ENCODE results near the gene CYP1A2. TPM values are rescaled to one million over a fixed set of nuclear protein-coding genes. Genes with fewer than 3 reads are reported as not detected.
"Not testable (repeated sequence)": the region's sequence is repeated elsewhere in the genome, so short reads cannot be mapped to it uniquely, and the experiment has no call there.

Gene CYP1A2
- total RNA-seq, 1 donor from 2014 or later: not detected

- Histone ChIP-seq H3K4me3 (ENCODE audit: low read length in 3 of 3) (no peak overlapping the region), H3K9me3 (ENCODE audit: control insufficient read depth in 3 of 3, low read length in 3 of 3) (no peaks in the 10 kb centered on the region), H3K9ac (ENCODE audit: low read depth in 1 of 3, low read length in 3 of 3) (no peak overlapping the region), H3K36me3 (ENCODE audit: control insufficient read depth in 3 of 3, insufficient read depth in 3 of 3, low read length in 3 of 3) (no peaks in the 10 kb centered on the region), H3K4me1 (ENCODE audit: control insufficient read depth in 3 of 3, insufficient read depth in 3 of 3, low read length in 3 of 3) (no peaks in the 10 kb centered on the region), H3K27me3 (ENCODE audit: control insufficient read depth in 3 of 3, insufficient read depth in 3 of 3, low read length in 3 of 3) (peaks cover 9 to 32% (median 20%) of the 10 kb centered on the region in 3 donors), H3K27ac (ENCODE audit: low read depth, low read length) (no peak overlapping the region)
These were observed 15.4 kb upstream of the CYP1A2 start for GRCh38 chr15:74733269-74733668.

- Histone ChIP-seq H3K9me3 (ENCODE audit: control insufficient read depth in 3 of 3, low read length in 3 of 3) (no peaks in the 10 kb centered on the region), H3K9ac (ENCODE audit: low read depth in 1 of 3, low read length in 3 of 3) (no peak overlapping the region), H3K4me1 (ENCODE audit: control insufficient read depth in 3 of 3, insufficient read depth in 3 of 3, low read length in 3 of 3) (no peaks in the 10 kb centered on the region), H3K4me3 (ENCODE audit: low read length in 3 of 3) (no peak overlapping the region), H3K27me3 (ENCODE audit: control insufficient read depth in 3 of 3, insufficient read depth in 3 of 3, low read length in 3 of 3) (peaks cover 9 to 26% (median 20%) of the 10 kb centered on the region in 3 donors), H3K27ac (ENCODE audit: low read depth, low read length) (no peak overlapping the region), H3K36me3 (ENCODE audit: control insufficient read depth in 3 of 3, insufficient read depth in 3 of 3, low read length in 3 of 3) (no peaks in the 10 kb centered on the region)
These were observed 13.3 kb upstream of the CYP1A2 start for GRCh38 chr15:74735305-74735704.

GRCh38 chr15:74738239-74738638 is 10.4 kb upstream of the CYP1A2 start:
- H3K27me3 ChIP-seq (ENCODE audit: control insufficient read depth in 3 of 3, insufficient read depth in 3 of 3, low read length in 3 of 3): peaks cover 5 to 12% (median 8%) of the 10 kb centered on the region in 3 donors

GRCh38 chr15:74742422-74742821 is 6.2 kb upstream of the CYP1A2 start:
- Histone ChIP-seq H3K4me1 (ENCODE audit: control insufficient read depth in 3 of 3, insufficient read depth in 3 of 3, low read length in 3 of 3) (no peaks in the 10 kb centered on the region), H3K9ac (ENCODE audit: low read depth in 1 of 3, low read length in 3 of 3) (no peak overlapping the region), H3K4me3 (ENCODE audit: low read length in 3 of 3) (no peak overlapping the region), H3K27me3 (ENCODE audit: control insufficient read depth in 3 of 3, insufficient read depth in 3 of 3, low read length in 3 of 3) (peaks cover 0 to 1% (median 0%) of the 10 kb centered on the region in 3 donors), H3K36me3 (ENCODE audit: control insufficient read depth in 3 of 3, insufficient read depth in 3 of 3, low read length in 3 of 3) (no peaks in the 10 kb centered on the region), H3K27ac (ENCODE audit: low read depth, low read length) (no peak overlapping the region), H3K9me3 (ENCODE audit: control insufficient read depth in 3 of 3, low read length in 3 of 3) (peaks cover 0 to 4% (median 0%) of the 10 kb centered on the region in 3 donors)

More at GRCh38 chr15:74738239-74738638, 10.4 kb upstream of the CYP1A2 start:
- not testable (repeated sequence) for H3K27ac ChIP-seq (ENCODE audit: low read depth, low read length); H3K9me3 ChIP-seq (ENCODE audit: control insufficient read depth in 3 of 3, low read length in 3 of 3); H3K4me3 ChIP-seq (ENCODE audit: low read length in 3 of 3); H3K9ac ChIP-seq (ENCODE audit: low read depth in 1 of 3, low read length in 3 of 3); H3K36me3 ChIP-seq (ENCODE audit: control insufficient read depth in 3 of 3, insufficient read depth in 3 of 3, low read length in 3 of 3); H3K4me1 ChIP-seq (ENCODE audit: control insufficient read depth in 3 of 3, insufficient read depth in 3 of 3, low read length in 3 of 3)

- Histone ChIP-seq H3K9me3 (ENCODE audit: control insufficient read depth in 3 of 3, low read length in 3 of 3) (peaks cover 0 to 4% (median 0%) of the 10 kb centered on the region in 3 donors), H3K27me3 (ENCODE audit: control insufficient read depth in 3 of 3, insufficient read depth in 3 of 3, low read length in 3 of 3) (no peaks in the 10 kb centered on the region), H3K4me3 (ENCODE audit: low read length in 3 of 3) (no peak overlapping the region), H3K4me1 (ENCODE audit: control insufficient read depth in 3 of 3, insufficient read depth in 3 of 3, low read length in 3 of 3) (no peaks in the 10 kb centered on the region), H3K27ac (ENCODE audit: low read depth, low read length) (no peak overlapping the region), H3K36me3 (ENCODE audit: control insufficient read depth in 3 of 3, insufficient read depth in 3 of 3, low read length in 3 of 3) (no peaks in the 10 kb centered on the region), H3K9ac (ENCODE audit: low read depth in 1 of 3, low read length in 3 of 3) (no peak overlapping the region)
These were observed 2.3 kb upstream of the CYP1A2 start for GRCh38 chr15:74746389-74746788.

GRCh38 chr15:74749832-74750231 is 1.2 kb downstream of the CYP1A2 start:
- Histone ChIP-seq H3K9me3 (ENCODE audit: control insufficient read depth in 3 of 3, low read length in 3 of 3) (no peaks in the 10 kb centered on the region), H3K27me3 (ENCODE audit: control insufficient read depth in 3 of 3, insufficient read depth in 3 of 3, low read length in 3 of 3) (peaks cover 0 to 11% (median 0%) of the 10 kb centered on the region in 3 donors), H3K9ac (ENCODE audit: low read depth in 1 of 3, low read length in 3 of 3) (no peak overlapping the region), H3K27ac (ENCODE audit: low read depth, low read length) (no peak overlapping the region), H3K4me1 (ENCODE audit: control insufficient read depth in 3 of 3, insufficient read depth in 3 of 3, low read length in 3 of 3) (no peaks in the 10 kb centered on the region), H3K4me3 (ENCODE audit: low read length in 3 of 3) (no peak overlapping the region), H3K36me3 (ENCODE audit: control insufficient read depth in 3 of 3, insufficient read depth in 3 of 3, low read length in 3 of 3) (no peaks in the 10 kb centered on the region)

- Histone ChIP-seq H3K9ac (ENCODE audit: low read depth in 1 of 3, low read length in 3 of 3) (no peak overlapping the region), H3K4me1 (ENCODE audit: control insufficient read depth in 3 of 3, insufficient read depth in 3 of 3, low read length in 3 of 3) (no peaks in the 10 kb centered on the region), H3K9me3 (ENCODE audit: control insufficient read depth in 3 of 3, low read length in 3 of 3) (no peaks in the 10 kb centered on the region), H3K27me3 (ENCODE audit: control insufficient read depth in 3 of 3, insufficient read depth in 3 of 3, low read length in 3 of 3) (peaks cover 0 to 11% (median 0%) of the 10 kb centered on the region in 3 donors), H3K4me3 (ENCODE audit: low read length in 3 of 3) (no peak overlapping the region), H3K36me3 (ENCODE audit: control insufficient read depth in 3 of 3, insufficient read depth in 3 of 3, low read length in 3 of 3) (no peaks in the 10 kb centered on the region), H3K27ac (ENCODE audit: low read depth, low read length) (no peak overlapping the region)
These were observed 2.1 kb downstream of the CYP1A2 start for GRCh38 chr15:74750751-74751150.

- Histone ChIP-seq H3K27ac (ENCODE audit: low read depth, low read length) (no peak overlapping the region), H3K4me1 (ENCODE audit: control insufficient read depth in 3 of 3, insufficient read depth in 3 of 3, low read length in 3 of 3) (no peaks in the 10 kb centered on the region), H3K9ac (ENCODE audit: low read depth in 1 of 3, low read length in 3 of 3) (no peak overlapping the region), H3K27me3 (ENCODE audit: control insufficient read depth in 3 of 3, insufficient read depth in 3 of 3, low read length in 3 of 3) (peaks cover 0 to 11% (median 0%) of the 10 kb centered on the region in 3 donors), H3K36me3 (ENCODE audit: control insufficient read depth in 3 of 3, insufficient read depth in 3 of 3, low read length in 3 of 3) (no peaks in the 10 kb centered on the region), H3K9me3 (ENCODE audit: control insufficient read depth in 3 of 3, low read length in 3 of 3) (no peaks in the 10 kb centered on the region), H3K4me3 (ENCODE audit: low read length in 3 of 3) (no peak overlapping the region)
These were observed 3.4 kb downstream of the CYP1A2 start for GRCh38 chr15:74752011-74752410.

- Histone ChIP-seq H3K27me3 (ENCODE audit: control insufficient read depth in 3 of 3, insufficient read depth in 3 of 3, low read length in 3 of 3) (peaks cover 0 to 11% (median 0%) of the 10 kb centered on the region in 3 donors), H3K36me3 (ENCODE audit: control insufficient read depth in 3 of 3, insufficient read depth in 3 of 3, low read length in 3 of 3) (no peaks in the 10 kb centered on the region), H3K27ac (ENCODE audit: low read depth, low read length) (no peak overlapping the region), H3K9ac (ENCODE audit: low read depth in 1 of 3, low read length in 3 of 3) (no peak overlapping the region), H3K4me1 (ENCODE audit: control insufficient read depth in 3 of 3, insufficient read depth in 3 of 3, low read length in 3 of 3) (no peaks in the 10 kb centered on the region), H3K4me3 (ENCODE audit: low read length in 3 of 3) (no peak overlapping the region), H3K9me3 (ENCODE audit: control insufficient read depth in 3 of 3, low read length in 3 of 3) (no peaks in the 10 kb centered on the region)
These were observed 3.9 kb downstream of the CYP1A2 start for GRCh38 chr15:74752531-74752930.

GRCh38 chr15:74754593-74755215 is 6.1 kb downstream of the CYP1A2 start:
- Histone ChIP-seq H3K4me3 (ENCODE audit: low read length in 3 of 3) (no peak overlapping the region), H3K27ac (ENCODE audit: low read depth, low read length) (no peak overlapping the region), H3K4me1 (ENCODE audit: control insufficient read depth in 3 of 3, insufficient read depth in 3 of 3, low read length in 3 of 3) (no peaks in the 10 kb centered on the region), H3K9ac (ENCODE audit: low read depth in 1 of 3, low read length in 3 of 3) (no peak overlapping the region), H3K27me3 (ENCODE audit: control insufficient read depth in 3 of 3, insufficient read depth in 3 of 3, low read length in 3 of 3) (peaks cover 0 to 11% (median 5%) of the 10 kb centered on the region in 3 donors), H3K36me3 (ENCODE audit: control insufficient read depth in 3 of 3, insufficient read depth in 3 of 3, low read length in 3 of 3) (no peaks in the 10 kb centered on the region), H3K9me3 (ENCODE audit: control insufficient read depth in 3 of 3, low read length in 3 of 3) (no peaks in the 10 kb centered on the region)
